Neural cell (in vitro differentiated cells): ENCODE measurements around the gene MEGF6. TPM values are rescaled to one million over a fixed set of nuclear protein-coding genes. Genes with fewer than 3 reads are reported as not detected.

Experiments used
- H2AFZ ChIP-seq: fragments of 200-600, 300-800 bp; sonication (generic), shearing (Covaris generic); 2 replicates; pipeline ENCODE4 v1.6.0; 2014; ENCODE audit warnings: low read depth, mild to moderate bottlenecking, antibody characterized with exemption, low read length, moderate library complexity
- H3F3A ChIP-seq: fragments of 200-600 bp; shearing (Covaris generic); 2 replicates; pipeline ENCODE4 v1.6.1; 2016; ENCODE audit warnings: mild to moderate bottlenecking, moderate library complexity, mixed read lengths, antibody characterized with exemption, low read length; ENCODE audit not compliant: insufficient read depth, poor library complexity, severe bottlenecking
- H3K27ac ChIP-seq: fragments of 200-600, 300-800 bp; sonication (generic), shearing (Covaris generic); 2 replicates; pipeline ENCODE4 v1.5.1; 2014; ENCODE audit warnings: mild to moderate bottlenecking, low read length, moderate library complexity
- H3K27me3 ChIP-seq: fragments of 300-800, 200-600 bp; sonication (generic), shearing (Covaris generic); 2 replicates; pipeline ENCODE4 v1.6.0; 2014; ENCODE audit warnings: mild to moderate bottlenecking, low read depth, low read length, moderate library complexity; ENCODE audit not compliant: insufficient read depth
- H3K36me3 ChIP-seq: fragments of 300-800, 200-600 bp; sonication (generic), shearing (Covaris generic); 2 replicates; pipeline ENCODE4 v1.5.1; 2014; ENCODE audit warnings: mild to moderate bottlenecking, antibody characterized with exemption, low read length, moderate library complexity; ENCODE audit not compliant: insufficient read depth
- H3K4me2 ChIP-seq: fragments of 300-800, 200-600 bp; sonication (generic), shearing (Covaris generic); 2 replicates; pipeline ENCODE4 v1.6.0; 2014; ENCODE audit warnings: mild to moderate bottlenecking, low read length
- H3K4me3 ChIP-seq: fragments of 300-800, 200-600 bp; sonication (generic), shearing (Covaris generic); 2 replicates; pipeline ENCODE4 v1.5.1; 2014; ENCODE audit warnings: mild to moderate bottlenecking, low read length, moderate library complexity
- H3K79me2 ChIP-seq: fragments of 200-600 bp; shearing (Covaris generic); replicated peaks from 2 replicates; pipeline ENCODE4 v1.6.0; 2014; ENCODE audit warnings: mild to moderate bottlenecking, low read length, moderate library complexity; ENCODE audit not compliant: insufficient read depth
- H3K9ac ChIP-seq: fragments of 300-800, 200-600 bp; sonication (generic), shearing (Covaris generic); 2 replicates; pipeline ENCODE4 v1.6.1; 2016; ENCODE audit warnings: mild to moderate bottlenecking, low read length, mixed read lengths
- H3K9me2 ChIP-seq: fragments of 200-600 bp; shearing (Covaris generic); 2 replicates; pipeline ENCODE4 v1.6.1; 2016; ENCODE audit warnings: mild to moderate bottlenecking, low read length, mixed read lengths; ENCODE audit not compliant: insufficient read depth
- H3K9me3 ChIP-seq: fragments of 200-600, 300-800 bp; sonication (generic), shearing (Covaris generic); 2 replicates; pipeline ENCODE4 v1.6.1; 2016; ENCODE audit warnings: mild to moderate bottlenecking, mixed run types, low read length, moderate library complexity, mixed read lengths
- H4K20me1 ChIP-seq: fragments of 200-600 bp; shearing (Covaris generic); 2 replicates; pipeline ENCODE4 v1.6.1; 2016; ENCODE audit warnings: mild to moderate bottlenecking, mixed run types; ENCODE audit not compliant: insufficient read depth
- CTCF ChIP-seq: fragments of 450-650 bp; IDR thresholded peaks from 2 replicates; pipeline ENCODE4 v1.5.1; 2014; ENCODE audit warnings: antibody characterized with exemption, mild to moderate bottlenecking, moderate library complexity; ENCODE audit not compliant: poor library complexity, severe bottlenecking
- EP300 ChIP-seq: fragments of 450-650 bp; conservative IDR thresholded peaks from 2 replicates; pipeline ENCODE4 v1.6.1; 2014; ENCODE audit warnings: antibody characterized with exemption, mild to moderate bottlenecking, moderate library complexity; ENCODE audit not compliant: poor library complexity, severe bottlenecking
- EZH2 ChIP-seq: fragments of 200-600, 300-800 bp; shearing (Covaris generic), sonication (generic); IDR thresholded peaks from 2 replicates; pipeline ENCODE4 v1.6.1; 2014; ENCODE audit warnings: antibody characterized with exemption, low read length, borderline replicate concordance, mild to moderate bottlenecking; ENCODE audit not compliant: insufficient read depth, poor library complexity, severe bottlenecking
- MXI1 ChIP-seq: fragments of 450-650 bp; conservative IDR thresholded peaks from 2 replicates; pipeline ENCODE4 v1.6.1; 2014; ENCODE audit warnings: antibody characterized with exemption, mild to moderate bottlenecking; ENCODE audit not compliant: poor library complexity, severe bottlenecking
- POLR2AphosphoS5 ChIP-seq: IDR thresholded peaks from 2 replicates; pipeline ENCODE4 v1.6.1; 2012
- RAD21 ChIP-seq: fragments of 450-650 bp; conservative IDR thresholded peaks from 2 replicates; pipeline ENCODE4 v1.6.1; 2014; ENCODE audit warnings: antibody characterized with exemption, mild to moderate bottlenecking, moderate library complexity
- REST ChIP-seq: IDR thresholded peaks from 2 replicates; pipeline ENCODE4 v1.6.1; 2012; ENCODE audit warnings: borderline replicate concordance
- SMC3 ChIP-seq: fragments of 450-650 bp; conservative IDR thresholded peaks from 2 replicates; pipeline ENCODE4 v1.6.1; 2014; ENCODE audit warnings: antibody characterized with exemption, mild to moderate bottlenecking, moderate library complexity; ENCODE audit not compliant: poor library complexity
- TAF1 ChIP-seq: IDR thresholded peaks from 2 replicates; pipeline ENCODE4 v1.6.1; 2012; ENCODE audit warnings: low read depth
- polyA plus RNA-seq: library from polyadenylated mRNA; depleted of rRNA; stranded (reverse); fragments of >200 nt; gene quantifications from 2 replicates; pipeline ENCODE4 v1.2.3, GENCODE V29; 2014

The MEGF6 gene
- polyA plus RNA-seq, 1 donor from 2014 or later, result 6.0 TPM

GRCh38 chr1:3467096-3468036 is 143.9 kb downstream of the MEGF6 start:
- Histone ChIP-seq H3K79me2 (no peaks in the 10 kb centered on the region), H3K4me2 (no peak overlapping the region), H3K9me2 (no peaks in the 10 kb centered on the region), H3K36me3 (no peaks in the 10 kb centered on the region), H2AFZ (no peak overlapping the region), H3K9ac (no peak overlapping the region), H3F3A (no peaks in the 10 kb centered on the region), H3K27me3 (no peaks in the 10 kb centered on the region), H4K20me1 (no peaks in the 10 kb centered on the region), H3K4me3 (no peak overlapping the region), H3K27ac (no peak overlapping the region), H3K9me3 (no peaks in the 10 kb centered on the region)
- no peak for TF ChIP-seq REST

DNA sequence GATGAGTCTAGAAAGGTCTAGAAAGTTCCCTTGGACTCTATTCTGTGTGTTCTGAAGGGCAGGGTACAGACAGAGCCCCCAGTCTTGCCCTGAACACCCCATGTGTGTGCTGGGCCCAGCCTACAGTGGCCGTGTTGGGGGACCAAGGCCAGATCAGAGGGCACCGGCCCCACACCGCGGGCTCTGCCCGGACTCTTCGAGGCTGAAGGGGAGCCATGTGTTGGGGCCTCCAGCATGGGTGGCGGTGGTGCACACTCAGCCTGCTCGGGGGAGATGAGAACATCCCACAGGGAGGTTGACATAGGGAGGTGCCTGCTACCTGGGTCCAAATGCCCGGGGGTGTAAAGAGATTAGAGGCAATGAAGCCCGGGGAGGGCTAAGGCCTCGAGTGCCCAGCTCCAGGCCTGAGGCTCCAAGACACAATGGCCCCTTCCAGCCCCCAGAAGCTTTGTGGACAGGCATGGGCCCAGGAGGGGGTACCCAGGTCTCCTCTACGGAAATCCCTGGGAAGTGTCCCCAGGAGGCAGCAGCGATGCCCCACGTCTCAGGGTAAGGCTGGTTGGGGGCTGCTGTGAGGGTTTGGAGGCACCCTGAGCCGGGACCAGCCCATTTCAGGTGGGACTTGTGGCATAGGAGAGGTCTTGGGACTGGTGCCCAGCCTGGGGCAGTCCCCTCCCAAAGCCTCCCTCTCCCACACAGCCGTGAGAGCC is 144.8 kb downstream of the MEGF6 start:
- H3K27ac ChIP-seq, result no peak overlapping the region
- no peaks in the 10 kb centered on the region for H4K20me1 ChIP-seq
- no peak overlapping the region for H2AFZ ChIP-seq
- no peaks in the 10 kb centered on the region for H3K9me3 ChIP-seq
- no peaks in the 10 kb centered on the region for H3K79me2 ChIP-seq
- H3K36me3 ChIP-seq, result no peaks in the 10 kb centered on the region
- no peaks in the 10 kb centered on the region for H3K27me3 ChIP-seq
- H3K9ac ChIP-seq, result no peak overlapping the region
- H3K4me2 ChIP-seq, result no peak overlapping the region
- H3K9me2 ChIP-seq, result no peaks in the 10 kb centered on the region
- H3K4me3 ChIP-seq, result no peak overlapping the region
- no peak for TF ChIP-seq POLR2AphosphoS5
- no peak for TF ChIP-seq TAF1
- no peak for TF ChIP-seq EP300
- no peak for TF ChIP-seq REST
- TF ChIP-seq RAD21, result no peak
- no peak for TF ChIP-seq EZH2
- no peak for TF ChIP-seq MXI1
- no peak for TF ChIP-seq CTCF
- TF ChIP-seq SMC3, result no peak
- H3F3A ChIP-seq, result no peaks in the 10 kb centered on the region
